Measurements from ENCODE around the gene SYCP2L.

The SYCP2L gene

GRCh38 chr6:11008821-11009220 is 122.0 kb downstream of the SYCP2L start:
- DNase-seq (ENCODE audit: low read depth), result no peak

DNA sequence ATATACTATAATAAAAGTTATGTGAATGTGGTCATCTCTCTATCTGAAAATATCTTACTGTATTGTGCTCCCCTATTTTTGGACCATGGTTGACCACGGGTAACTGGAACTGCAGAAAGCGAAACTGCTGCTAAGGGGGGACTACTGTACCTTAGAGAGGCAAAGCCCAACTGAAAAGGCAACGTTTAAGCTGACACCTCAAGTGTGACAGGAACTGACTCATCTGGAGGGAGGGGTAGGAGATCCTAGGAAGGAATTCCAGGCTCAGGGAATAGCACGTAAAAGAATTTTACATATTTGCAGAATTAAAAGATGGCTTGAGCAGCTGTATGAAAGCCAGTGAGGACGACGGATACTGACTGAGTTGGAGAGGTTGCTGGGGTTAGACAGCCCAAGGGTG is 122.5 kb downstream of the SYCP2L start:
- DNase-seq (ENCODE audit: low read depth), result no peak

DNA sequence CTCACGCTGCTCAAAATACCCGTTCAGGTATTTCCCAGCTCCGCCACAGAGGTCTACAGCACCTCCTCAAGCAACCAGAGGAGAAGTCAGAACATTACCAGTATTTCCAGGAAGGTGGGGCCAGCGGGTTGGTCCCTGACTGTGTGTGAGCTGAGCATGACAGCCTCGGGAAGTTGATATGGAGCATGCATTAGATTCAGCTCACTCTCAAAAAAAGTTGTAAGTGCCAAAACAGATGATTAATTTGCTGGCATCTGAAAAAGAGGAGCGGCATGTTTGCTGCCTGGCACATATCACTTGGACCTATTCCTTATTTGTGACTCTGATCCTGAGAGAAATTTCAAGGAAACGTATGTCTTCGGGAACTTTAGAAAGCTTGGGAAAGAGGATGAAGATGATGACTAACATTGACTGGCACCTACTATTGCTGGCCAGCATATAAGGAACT is 125.0 kb downstream of the SYCP2L start:
- DNase-seq (ENCODE audit: low read depth), result no peak

GRCh38 chr6:11012295-11012754 is 125.5 kb downstream of the SYCP2L start:
- no peak for DNase-seq (ENCODE audit: low read depth)

GRCh38 chr6:11012976-11013720 is 126.3 kb downstream of the SYCP2L start:
- no peak for DNase-seq (ENCODE audit: low read depth)

GRCh38 chr6:11013721-11014070 is 126.8 kb downstream of the SYCP2L start:
- DNase-seq (ENCODE audit: low read depth), result no peak

DNA sequence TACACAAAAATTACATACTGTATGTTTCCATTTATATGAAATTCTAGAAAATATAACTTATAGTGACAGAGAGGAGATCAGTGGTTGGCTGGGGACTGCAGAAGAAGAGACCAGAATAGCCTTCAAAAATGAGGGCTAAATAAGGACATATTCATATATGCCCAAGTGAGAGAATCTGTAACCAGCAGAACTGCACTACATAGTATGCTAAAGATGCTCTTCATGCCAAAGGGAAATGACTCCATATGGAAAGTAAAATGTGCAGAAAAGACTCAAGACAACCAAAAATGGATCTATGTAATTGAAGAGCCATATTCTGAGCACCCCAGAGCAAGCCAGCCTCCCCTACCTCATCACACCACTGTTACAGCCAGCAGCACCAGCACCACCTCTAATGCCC is 128.2 kb downstream of the SYCP2L start:
- DNase-seq (ENCODE audit: low read depth), result no peak

- no peak for DNase-seq (ENCODE audit: low read depth)
Measured at GRCh38 chr6:11016452-11016851, 129.6 kb downstream of the SYCP2L start.

- no peak for DNase-seq (ENCODE audit: low read depth)
Measured at GRCh38 chr6:11017090-11017489, 130.2 kb downstream of the SYCP2L start.

GRCh38 chr6:11018225-11018624 is 131.4 kb downstream of the SYCP2L start:
- no peak for DNase-seq (ENCODE audit: low read depth)

GRCh38 chr6:11021003-11021402 is 134.2 kb downstream of the SYCP2L start:
- DNase-seq (ENCODE audit: low read depth), result no peak

DNA sequence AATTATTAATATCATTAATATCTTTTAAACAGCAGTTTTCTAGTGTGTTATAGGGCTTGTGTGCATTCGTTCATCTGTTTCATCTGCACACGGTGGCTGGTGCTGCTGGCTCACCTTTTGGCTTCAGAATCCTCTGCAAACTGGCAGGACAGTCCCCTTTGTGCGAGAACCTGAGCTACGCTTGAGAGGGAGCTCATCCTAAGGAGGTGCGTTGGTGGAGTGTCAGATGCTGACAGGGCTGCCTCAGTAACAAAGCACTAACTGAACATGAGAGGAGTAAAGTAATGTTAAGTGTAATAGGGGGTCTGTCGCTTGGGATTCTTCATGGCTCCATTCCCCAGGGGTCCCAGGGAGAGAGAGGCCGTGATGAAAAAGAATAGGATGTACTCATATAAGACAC is 134.9 kb downstream of the SYCP2L start:
- no peak for DNase-seq (ENCODE audit: low read depth)

- DNase-seq (ENCODE audit: low read depth), result no peak
Measured at GRCh38 chr6:11023032-11023431, 136.2 kb downstream of the SYCP2L start.

All from non-pigmented ciliary epithelial cell (primary cell).